ENCODE data around the gene TXNRD1.
"Not testable (repeated sequence)": the region's sequence is repeated elsewhere in the genome, so short reads cannot be mapped to it uniquely, and the experiment has no call there.

TXNRD1 gene

DNA sequence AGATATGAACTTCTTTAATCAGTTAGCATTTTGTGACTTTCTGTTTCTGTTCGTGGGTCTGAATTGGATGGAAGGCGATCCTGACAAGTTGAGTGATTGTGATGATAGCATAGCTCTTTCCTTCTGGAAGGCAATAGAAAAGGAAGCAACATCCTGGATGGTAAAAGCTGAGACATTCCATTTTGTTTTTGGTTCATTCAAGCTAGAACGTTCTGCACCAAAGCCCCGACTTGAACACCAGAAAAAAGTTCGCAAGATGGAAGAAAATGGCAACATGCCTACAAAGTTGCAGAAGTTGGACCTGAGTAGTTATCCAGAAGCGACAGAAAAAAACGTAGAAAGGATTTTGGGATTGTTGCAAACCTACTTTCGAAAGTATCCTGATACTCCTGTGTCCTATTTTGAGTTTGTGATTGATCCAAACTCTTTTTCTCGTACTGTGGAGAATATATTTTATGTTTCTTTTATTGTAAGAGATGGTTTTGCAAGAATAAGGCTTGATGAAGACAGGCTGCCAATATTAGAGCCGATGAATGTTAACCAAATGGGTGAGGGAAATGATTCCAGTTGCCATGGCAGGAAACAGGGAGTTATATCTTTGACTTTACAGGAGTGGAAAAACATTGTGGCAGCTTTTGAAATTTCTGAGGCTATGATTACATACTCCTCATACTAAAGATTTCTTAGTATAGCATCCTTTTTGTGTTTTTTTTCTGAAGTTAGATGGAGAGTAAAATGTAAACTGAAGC is 88.9 kb downstream of the TXNRD1 start:
- DNase-seq (ENCODE audit: low read depth): no peak

DNA sequence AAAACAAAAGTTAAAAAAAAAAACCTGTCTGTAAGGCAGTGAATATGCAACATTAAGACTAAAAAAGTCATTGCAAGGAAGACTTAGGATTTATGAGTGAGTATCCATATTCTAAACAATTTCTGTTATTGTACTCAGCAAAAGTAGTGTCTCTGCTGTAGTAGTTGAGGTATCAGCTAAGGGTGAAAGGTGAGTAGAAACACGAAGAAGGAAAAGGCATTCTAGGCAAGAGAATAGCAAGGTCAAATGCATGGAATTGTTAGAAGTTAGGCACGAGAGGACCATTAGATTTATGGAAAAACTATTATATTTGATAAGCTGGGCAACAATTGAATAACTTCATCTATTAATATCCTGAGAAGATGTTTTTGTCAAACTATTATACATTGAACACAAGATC is 89.8 kb downstream of the TXNRD1 start:
- no peak for DNase-seq (ENCODE audit: low read depth)

DNA sequence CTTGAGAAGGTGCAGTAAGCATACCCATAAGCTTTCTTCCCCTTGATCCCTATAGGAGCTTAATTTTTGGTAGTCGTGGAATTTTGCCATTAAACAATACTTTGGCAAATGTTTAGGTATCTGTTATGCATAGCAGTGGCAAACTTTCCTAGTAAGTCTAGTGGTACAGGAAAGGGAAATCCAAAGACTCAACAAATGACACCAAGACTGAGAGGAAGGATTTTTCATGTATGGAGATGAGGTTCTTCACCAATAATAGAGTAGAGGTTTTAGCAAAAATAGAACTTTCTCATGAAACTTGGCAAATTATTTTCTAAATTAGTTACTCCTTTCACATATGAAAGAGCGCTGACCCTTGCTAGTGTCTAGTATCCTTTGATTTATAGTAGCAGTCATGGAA is 90.8 kb downstream of the TXNRD1 start:
- DNase-seq (ENCODE audit: low read depth): no peak

DNA sequence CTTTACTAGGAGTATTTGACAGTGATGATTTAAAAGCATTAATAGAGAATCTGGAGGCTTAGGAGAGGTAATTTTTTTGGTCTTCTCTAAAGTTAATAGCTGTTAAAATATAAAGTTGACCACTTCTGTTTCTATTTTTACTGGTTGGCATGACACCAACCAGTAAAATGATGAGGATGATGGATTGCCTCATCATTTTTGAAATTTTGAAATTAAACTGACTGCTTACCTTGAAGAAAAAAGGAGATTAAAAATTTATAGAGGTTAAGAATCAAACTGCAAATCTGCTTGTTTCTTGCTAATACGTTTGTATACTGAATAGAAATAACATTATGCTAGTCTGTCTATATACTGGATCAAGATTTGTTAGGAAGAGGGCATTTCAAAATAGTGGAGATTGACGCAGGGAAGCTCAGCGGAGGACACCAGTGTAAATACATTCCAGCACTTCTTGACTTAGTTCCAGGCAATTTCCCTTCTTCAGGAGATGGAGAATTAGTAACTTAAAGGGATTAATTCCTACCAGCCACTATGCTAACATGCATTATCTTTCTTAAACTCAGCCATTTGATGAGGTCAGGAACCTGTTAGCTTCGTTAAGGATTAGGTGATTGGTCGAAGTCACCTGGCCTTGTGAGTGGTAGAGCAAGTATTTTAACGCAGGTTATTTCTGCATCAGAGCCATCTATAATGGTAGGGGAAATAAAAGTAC is 91.5 kb downstream of the TXNRD1 start:
- no peak for DNase-seq (ENCODE audit: low read depth)

DNA sequence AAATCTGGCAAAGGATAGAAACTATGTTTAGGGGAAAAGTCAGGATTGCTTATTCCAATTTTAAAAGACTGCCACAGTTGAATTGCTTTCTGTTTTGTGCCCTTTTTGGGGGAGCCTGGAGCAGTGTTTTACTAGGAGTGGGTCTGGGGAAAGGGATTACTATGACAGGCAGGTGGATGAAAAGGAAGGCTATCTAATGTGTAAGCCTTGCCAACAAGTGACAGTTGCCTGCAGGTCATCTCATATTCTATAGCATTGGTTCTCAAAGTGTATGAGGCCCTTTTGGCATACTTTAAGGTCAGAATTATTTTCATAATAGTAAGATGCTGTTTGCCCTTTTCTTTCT is 92.0 kb downstream of the TXNRD1 start:
- no peak for DNase-seq (ENCODE audit: low read depth)

DNA sequence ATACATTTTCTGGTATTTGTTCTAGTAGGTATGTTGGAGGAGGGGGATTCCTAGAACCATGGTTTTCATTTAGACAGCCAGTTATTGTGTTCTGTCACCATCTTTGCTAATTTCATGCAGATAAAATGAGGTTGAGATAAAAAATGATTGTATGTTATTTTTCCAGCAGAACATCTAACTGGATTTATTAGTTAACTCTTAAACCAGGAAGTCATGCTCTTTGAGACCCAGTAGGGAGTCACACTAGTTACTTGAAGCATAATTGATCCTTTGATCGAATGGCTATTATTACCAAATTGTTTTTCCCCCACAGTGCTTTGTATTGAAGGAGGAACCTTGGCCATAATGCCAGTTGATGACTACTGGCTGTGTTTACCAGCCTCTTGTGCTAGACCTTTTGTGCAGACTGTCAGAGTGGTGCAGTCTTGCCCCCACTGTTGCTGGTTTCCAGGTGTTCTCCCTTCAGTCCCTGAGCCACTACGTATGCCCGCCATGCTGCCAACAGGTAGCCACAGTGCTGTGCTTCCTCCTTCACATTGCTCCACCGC is 93.9 kb downstream of the TXNRD1 start:
- no peak for DNase-seq (ENCODE audit: low read depth)

DNA sequence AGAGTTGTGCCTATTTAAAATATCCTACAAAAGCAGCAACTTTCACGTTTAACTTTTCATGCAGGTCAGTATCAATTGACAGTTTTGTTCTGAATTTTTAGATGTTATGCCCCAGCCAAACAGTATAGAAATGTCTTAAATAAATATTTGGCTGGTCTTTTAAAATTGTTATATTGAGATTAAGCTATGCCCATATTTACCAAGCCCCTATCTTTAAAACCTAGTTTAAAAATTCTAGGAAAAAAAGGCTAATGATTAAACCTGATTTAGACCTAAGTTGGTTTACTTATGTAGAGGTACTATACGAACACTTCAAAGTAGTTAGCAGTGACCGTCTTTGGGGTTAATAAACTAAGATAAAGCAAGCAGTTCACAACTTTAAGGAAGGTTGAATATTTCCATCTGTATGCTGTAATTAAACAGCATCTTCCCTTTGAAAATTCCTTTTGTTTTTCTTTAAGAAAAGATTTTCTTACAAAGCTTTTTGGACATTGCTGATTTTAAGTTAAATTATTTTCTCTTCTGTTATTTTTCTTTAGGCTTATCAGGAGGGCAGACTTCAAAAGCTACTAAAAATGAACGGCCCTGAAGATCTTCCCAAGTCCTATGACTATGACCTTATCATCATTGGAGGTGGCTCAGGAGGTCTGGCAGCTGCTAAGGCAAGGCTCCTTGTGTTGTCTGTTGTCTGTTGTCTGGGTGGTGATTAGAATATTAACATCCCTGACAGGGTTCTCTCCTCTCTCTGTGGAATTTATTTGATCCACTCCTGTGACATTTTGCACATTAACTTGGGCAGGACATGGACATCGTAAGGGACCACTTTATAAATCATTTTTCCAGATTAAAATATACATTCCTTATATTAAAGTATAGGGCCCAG is 95.4 kb downstream of the TXNRD1 start:
- no peak for DNase-seq (ENCODE audit: low read depth)

DNA sequence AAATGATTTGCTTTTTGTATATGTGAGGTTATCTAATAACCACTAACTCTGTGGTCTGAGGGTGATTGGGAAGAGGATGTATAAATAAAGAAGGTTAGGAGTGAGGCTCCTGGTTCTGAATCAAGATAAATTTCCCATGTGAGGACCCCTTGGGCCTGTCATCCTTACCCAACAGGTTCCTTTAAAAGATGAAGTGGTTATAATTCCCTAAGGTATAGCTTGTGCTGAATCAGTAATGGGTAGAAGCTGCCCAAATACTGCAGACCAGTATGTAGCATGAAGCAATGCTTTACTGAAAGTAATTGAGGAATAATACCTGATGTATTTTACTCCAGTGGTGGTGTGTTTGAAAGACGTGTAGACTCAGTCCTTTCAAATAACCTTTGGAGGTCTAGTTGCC is 96.6 kb downstream of the TXNRD1 start:
- DNase-seq (ENCODE audit: low read depth): no peak

DNA sequence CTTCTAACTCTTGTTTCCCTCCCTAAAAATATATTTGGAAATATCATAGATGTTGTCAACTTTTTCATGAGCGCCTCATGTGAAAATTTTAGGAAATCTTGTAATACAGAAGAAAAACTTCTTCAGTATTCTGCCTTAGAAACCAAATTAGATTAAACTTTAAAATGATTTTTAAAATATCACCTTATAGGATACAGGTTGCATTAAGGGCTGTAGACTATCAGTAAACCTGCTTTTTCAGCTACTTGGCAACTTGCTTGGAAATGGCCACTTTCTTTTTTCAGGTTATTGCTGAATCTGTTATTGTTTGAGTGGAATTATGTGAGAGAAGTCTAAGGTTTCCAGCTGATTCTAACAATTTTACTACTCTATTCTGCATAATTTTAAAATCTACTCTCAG is 97.1 kb downstream of the TXNRD1 start:
- no peak for DNase-seq (ENCODE audit: low read depth)

DNA sequence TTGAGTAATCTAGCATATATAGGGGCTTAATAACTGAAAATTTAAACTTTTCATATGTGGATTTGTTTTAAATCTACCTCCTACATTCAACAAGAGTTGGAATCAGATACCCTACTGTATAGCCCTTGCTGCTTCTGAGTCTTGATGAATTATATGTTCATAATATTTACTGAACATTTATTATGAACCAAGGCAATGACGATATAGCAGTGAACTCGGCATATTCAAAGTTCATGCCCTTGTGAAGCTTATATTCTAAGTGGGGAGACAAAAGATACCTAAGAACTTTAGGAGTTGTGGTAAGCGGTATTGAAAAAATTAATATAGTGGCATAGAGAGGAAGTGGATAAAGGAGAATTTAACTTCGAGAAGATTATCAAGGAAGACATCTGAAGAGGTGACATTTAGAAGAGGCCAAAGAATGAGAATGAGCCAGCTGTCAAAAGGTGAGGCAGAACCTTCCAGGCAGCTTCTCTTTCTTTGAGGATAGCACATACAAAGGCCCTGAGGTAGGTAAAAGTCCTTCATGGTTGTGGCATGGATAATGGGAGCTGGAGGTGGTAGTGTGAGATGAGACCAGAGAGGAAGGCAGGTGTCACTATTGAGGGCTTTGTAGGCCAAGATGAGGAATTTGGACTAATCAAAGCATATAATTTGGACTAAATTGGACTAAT is 98.1 kb downstream of the TXNRD1 start:
- no peak for DNase-seq (ENCODE audit: low read depth)

DNA sequence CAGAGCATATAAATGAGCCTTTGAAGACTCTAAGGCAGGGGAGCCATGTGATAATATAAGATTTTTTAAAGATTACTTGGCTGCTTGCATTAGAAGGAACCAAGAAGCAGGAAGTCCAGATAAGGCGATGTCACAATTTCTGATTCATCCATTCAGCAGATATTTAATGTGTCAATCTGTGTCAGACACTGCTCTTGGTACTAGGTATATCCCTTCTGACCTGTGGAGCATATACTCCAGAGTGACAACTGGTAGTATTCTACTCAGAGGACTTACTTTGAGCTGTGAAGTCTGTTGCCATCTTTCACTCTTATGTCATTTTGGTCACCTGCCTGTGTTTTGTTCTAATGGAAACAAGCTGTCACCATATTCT is 98.6 kb downstream of the TXNRD1 start:
- no peak for DNase-seq (ENCODE audit: low read depth)

DNA sequence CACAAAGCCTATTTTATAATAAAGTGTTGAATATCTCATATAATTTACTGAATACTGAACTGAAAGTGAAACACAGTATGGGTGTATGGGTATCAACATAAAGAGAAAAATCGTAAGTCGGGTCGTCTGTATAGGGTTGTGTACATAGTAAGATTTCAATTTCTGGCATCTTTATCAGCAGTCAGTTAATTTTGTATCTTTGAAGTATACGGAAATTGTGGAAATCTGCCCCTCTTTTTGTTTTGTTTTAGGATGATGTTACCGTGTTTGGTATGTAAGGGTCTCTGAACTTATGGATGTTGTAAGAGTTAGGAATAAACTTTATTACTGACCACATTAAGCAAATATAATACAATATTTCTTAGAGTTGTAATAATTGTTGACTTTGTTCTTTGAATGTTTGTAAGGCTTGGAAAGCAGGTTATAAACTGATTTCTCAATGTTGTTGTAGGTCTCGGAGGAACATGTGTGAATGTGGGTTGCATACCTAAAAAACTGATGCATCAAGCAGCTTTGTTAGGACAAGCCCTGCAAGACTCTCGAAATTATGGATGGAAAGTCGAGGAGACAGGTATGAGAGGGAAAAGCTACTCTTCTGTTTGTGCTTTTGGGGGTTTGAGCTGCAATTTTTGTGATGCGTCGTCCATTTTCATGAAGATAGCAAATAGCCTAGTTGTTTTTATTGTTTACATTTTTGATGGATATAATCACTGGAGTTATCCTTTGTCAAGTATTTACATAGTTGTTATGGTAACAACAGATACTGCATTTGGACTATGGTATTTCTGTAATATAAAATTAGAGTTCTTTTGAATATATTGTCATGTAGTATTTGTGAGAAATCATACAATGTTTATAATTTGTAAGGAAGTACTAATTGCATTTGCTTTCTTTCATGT is 100.0 kb downstream of the TXNRD1 start:
- no peak for DNase-seq (ENCODE audit: low read depth)

DNA sequence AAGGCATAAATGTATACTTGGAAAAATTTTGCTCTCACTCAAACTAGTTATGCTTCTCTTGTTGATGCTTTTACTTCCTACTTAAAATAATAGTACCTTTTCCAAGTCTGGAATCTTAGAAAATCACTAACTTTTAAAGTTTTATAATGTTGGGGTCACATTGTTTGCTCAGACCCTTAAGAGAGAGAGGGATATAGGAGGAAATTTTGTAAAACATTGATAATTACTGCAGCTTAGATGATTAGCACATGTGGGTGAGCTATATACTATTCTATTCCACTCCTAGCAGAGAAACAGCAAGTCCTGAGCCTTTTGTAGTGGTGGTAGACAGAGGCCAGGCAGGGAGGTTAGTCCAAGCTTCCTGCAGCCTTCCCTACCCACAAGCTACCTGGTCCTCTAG is 101.4 kb downstream of the TXNRD1 start:
- no peak for DNase-seq (ENCODE audit: low read depth)

DNA sequence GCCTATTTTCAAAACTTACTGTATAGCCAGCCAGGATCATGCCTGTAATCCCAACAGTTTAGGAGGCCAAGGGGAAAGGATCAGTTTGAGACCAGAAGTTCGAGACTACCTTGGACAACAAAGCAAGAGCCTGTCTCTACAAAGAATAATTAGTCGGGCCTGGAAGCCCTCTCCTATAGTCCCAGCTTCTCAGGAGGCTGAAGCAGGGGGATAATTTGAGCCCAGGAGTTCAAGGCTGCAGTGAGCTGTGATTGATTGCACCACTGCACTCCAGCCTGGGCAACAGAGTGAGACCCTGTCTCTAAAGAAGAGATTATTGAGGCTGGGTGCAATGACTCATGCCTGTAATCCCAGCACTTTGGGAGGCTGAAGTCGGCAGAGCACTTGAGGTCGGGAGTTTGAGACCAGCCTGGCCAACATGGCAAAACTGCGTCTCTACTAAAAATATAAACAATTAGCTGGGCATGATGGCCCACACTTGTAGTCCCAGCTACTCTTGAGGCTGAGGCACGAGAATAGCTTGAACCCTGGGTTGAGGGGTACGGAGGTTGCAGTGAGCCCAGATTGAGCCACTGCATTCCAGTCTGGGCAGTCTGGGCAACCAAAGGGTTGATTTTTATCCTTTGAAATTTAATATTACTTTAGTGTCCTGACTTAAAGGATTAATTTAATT is 102.1 kb downstream of the TXNRD1 start:
- DNase-seq (ENCODE audit: low read depth): no peak

DNA sequence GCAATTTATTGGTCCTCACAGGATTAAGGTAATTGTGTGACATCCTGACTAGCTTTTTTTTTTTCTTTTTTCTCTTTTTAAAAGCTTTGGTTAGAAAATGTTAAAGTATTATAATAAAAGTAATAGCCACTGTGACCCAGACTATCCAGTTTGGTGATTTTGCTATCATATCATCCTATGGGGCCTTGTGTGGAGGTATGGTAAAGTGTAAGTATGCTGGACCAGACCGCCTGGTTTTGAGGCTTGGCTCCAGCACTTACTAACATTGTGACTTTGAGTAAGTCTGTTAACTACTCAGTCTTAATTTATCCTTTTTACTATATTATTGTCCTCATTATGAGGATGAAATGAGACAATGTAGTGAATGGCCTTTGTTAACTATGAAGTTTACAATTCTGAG is 103.4 kb downstream of the TXNRD1 start:
- DNase-seq (ENCODE audit: low read depth): no peak

DNA sequence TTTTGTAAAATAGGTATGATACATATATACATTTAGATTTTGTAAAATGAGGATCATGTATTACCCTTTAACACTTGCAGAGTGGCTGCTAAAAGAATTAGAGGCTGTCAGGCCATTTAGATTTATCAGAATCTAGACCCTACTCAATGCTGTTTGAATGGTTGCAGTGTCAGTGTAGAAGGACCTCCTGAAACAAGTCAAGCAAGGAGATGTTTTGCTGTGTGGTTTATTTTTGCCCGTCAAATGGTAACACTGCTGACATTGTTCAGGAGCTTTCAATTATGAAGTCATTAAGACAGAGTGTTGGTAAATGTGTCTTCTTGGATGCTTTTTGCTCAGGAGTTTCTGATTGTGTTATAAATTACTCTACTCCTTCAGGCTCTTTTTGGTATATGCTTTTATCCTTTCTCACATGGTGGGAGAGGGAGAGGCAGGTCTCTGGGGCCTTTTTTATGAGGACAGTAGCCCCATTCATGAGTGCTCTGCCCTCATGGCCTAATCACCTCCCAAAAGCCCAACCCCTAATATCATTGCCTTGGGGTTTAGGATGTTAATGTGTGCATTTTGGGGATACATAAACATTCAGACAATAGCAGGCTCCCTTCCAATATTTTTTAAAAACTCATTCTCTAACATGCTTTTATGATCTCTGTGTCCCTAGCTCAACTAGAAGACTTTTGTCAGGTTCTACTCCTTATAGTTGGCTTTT is 104.5 kb downstream of the TXNRD1 start:
- DNase-seq (ENCODE audit: low read depth): no peak

DNA sequence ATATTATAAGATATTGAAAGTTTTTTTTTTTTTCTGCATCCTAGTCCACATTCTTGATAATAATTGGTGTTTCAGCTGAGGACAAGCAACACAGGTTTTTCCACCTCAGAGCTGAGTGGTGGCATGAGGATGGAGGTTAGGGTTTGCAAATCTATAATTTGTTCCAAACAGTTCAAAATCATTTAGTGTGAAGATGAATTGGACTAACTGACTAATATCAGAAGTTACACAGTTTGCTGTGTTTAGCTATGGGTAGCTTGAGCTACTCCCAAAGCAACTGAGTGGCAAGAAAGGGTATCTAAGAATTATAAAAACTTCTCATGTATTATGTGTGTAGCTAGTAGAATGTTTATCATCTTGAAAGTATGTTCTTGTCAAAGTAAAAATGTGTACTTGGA is 105.0 kb downstream of the TXNRD1 start:
- DNase-seq (ENCODE audit: low read depth): no peak

DNA sequence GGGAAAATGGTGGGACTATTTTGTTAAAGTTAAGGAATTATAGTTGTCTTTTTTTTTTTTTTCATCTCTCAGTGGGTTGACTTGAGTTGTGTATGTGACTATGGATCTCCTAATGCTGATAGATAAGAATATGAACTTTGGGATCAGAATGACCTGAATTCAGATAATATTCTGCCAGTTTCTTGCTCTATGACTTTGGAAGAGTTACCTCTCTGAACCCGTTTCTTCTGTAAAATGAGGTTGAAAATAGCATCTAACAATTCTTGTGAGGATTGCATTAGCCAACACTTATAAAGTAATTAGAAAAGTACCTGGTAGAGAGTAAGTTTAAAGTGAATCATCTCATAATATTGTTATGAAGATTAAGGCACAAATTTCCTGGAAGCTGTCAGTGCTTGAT is 106.4 kb downstream of the TXNRD1 start:
- DNase-seq (ENCODE audit: low read depth): no peak

DNA sequence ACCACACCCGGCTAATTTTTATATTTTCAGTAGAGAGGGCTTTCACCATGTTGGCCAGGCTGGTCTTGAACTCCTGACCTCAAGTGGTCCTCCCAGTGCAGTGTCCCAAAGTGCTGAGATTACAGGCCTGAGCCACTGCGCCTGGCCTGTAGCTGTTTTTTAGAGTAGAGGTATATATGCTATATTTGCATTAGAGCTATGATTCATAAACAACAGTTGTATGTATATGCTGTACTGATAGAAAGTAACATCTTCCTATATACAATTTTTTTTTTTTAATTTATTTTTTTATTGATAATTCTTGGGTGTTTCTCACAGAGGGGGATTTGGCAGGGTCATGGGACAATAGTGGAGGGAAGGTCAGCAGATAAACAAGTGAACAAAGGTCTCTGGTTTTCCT is 107.0 kb downstream of the TXNRD1 start:
- not testable (repeated sequence) for DNase-seq (ENCODE audit: low read depth)

DNA sequence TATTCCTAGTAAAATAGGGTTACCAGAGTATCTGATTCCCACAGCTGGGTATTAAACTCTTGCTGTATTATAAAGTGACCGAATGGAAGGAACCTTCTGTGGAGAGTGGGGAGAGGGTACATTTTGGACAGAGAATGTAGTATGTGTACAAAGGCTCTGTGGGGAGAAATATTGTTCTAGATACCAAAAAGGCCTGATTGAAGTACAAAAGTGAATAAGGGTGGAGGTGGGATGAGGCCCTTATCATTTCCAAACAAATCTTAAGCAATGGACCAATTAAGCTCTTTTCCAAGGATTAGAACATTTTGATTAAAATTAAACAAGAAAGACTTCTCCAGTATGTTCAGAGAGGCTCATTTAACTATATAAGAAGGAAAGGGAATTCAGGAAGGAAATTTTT is 108.3 kb downstream of the TXNRD1 start:
- DNase-seq (ENCODE audit: low read depth): no peak
